RWPE2 (cell line): ENCODE data around the gene SPACA7.

ENCODE experiments used
- ATAC-seq: fragments of 200-7000 bp; cut with Tn5 transposase; 3 replicates; pipeline ENCODE4 v1.9.1; 2021; ENCODE audit warnings: low read depth
- DNase-seq: peaks from one replicate; pipeline ENCODE4 v3.0.0-alpha.2; 2020; ENCODE audit warnings: low spot score
- H3K27ac ChIP-seq: fragments of 450-650 bp; 2 replicates; pipeline ENCODE4 v1.5.1; 2017; ENCODE audit warnings: mild to moderate bottlenecking; ENCODE audit not compliant: poor library complexity, severe bottlenecking
- H3K27me3 ChIP-seq: fragments of 250-450 bp; sonication (Bioruptor Pico); 2 replicates; pipeline ENCODE4 v1.5.1; 2021; ENCODE audit warnings: mild to moderate bottlenecking, moderate library complexity; ENCODE audit not compliant: insufficient read depth, poor library complexity, severe bottlenecking
- H3K36me3 ChIP-seq: fragments of 250-450 bp; sonication (Bioruptor Pico); 2 replicates; pipeline ENCODE4 v1.5.1; 2020; ENCODE audit warnings: low read depth, mild to moderate bottlenecking, moderate library complexity
- H3K4me1 ChIP-seq: fragments of 250-450 bp; sonication (Bioruptor Pico); 2 replicates; pipeline ENCODE4 v1.5.1; 2021; ENCODE audit warnings: mild to moderate bottlenecking, moderate library complexity; ENCODE audit not compliant: insufficient read depth, poor library complexity, severe bottlenecking
- H3K4me3 ChIP-seq: fragments of 250-450 bp; sonication (Bioruptor Pico); 2 replicates; pipeline ENCODE4 v1.5.1; 2021; ENCODE audit warnings: mild to moderate bottlenecking, moderate library complexity; ENCODE audit not compliant: severe bottlenecking
- H3K9me3 ChIP-seq: fragments of 250-450 bp; sonication (Bioruptor Pico); 2 replicates; pipeline ENCODE4 v1.5.1; 2021; ENCODE audit warnings: mild to moderate bottlenecking, moderate library complexity; ENCODE audit not compliant: severe bottlenecking
- CTCF ChIP-seq: fragments of 450-650 bp; IDR thresholded peaks from one replicate; pipeline ENCODE4 v1.5.1; 2017; ENCODE audit warnings: mild to moderate bottlenecking, moderate library complexity; ENCODE audit not compliant: poor library complexity, severe bottlenecking

SPACA7 gene

GRCh38 chr13:112343591-112343990 is 32.6 kb upstream of the SPACA7 start:
- no peaks in the 10 kb centered on the region for H3K36me3 ChIP-seq
- TF ChIP-seq CTCF, result no peak
- peaks cover 50% of the 10 kb centered on the region for H3K27me3 ChIP-seq
- ATAC-seq (no peak), DNase-seq (no peak)
- H3K4me3 ChIP-seq, result no peak overlapping the region
- no peaks in the 10 kb centered on the region for H3K9me3 ChIP-seq
- no peaks in the 10 kb centered on the region for H3K4me1 ChIP-seq
- H3K27ac ChIP-seq, result no peak overlapping the region

GRCh38 chr13:112345826-112346172 is 30.4 kb upstream of the SPACA7 start:
- no peak for ATAC-seq
- DNase-seq, result no peak

GRCh38 chr13:112346173-112346898 is 29.8 kb upstream of the SPACA7 start:
- DNase-seq (no peak), ATAC-seq (0 out of 3 replicates have a peak, but pooled peaks have one; percentile 19)
- H3K27ac ChIP-seq, result no peak overlapping the region
- no peak overlapping the region for H3K4me3 ChIP-seq
- no peaks in the 10 kb centered on the region for H3K4me1 ChIP-seq
- H3K9me3 ChIP-seq, result no peaks in the 10 kb centered on the region
- H3K36me3 ChIP-seq, result no peaks in the 10 kb centered on the region
- no peak for TF ChIP-seq CTCF
- H3K27me3 ChIP-seq, result peaks cover 47% of the 10 kb centered on the region

More at GRCh38 chr13:112345826-112346172, 30.4 kb upstream of the SPACA7 start:
- no peaks in the 10 kb centered on the region for H3K36me3 ChIP-seq
- H3K4me1 ChIP-seq, result no peaks in the 10 kb centered on the region
- H3K4me3 ChIP-seq, result no peak overlapping the region
- no peaks in the 10 kb centered on the region for H3K9me3 ChIP-seq
- H3K27ac ChIP-seq, result no peak overlapping the region
- TF ChIP-seq CTCF, result no peak
- peaks cover 47% of the 10 kb centered on the region for H3K27me3 ChIP-seq

GRCh38 chr13:112346899-112347229 is 29.3 kb upstream of the SPACA7 start:
- H3K27me3 ChIP-seq, result peaks cover 47% of the 10 kb centered on the region
- H3K4me3 ChIP-seq, result no peak overlapping the region
- H3K36me3 ChIP-seq, result no peaks in the 10 kb centered on the region
- no peak for DNase-seq
- no peak for TF ChIP-seq CTCF
- H3K27ac ChIP-seq, result no peak overlapping the region
- no peaks in the 10 kb centered on the region for H3K9me3 ChIP-seq
- H3K4me1 ChIP-seq, result no peaks in the 10 kb centered on the region
- no peak for ATAC-seq

- Histone ChIP-seq H3K4me1 (no peaks in the 10 kb centered on the region), H3K36me3 (no peaks in the 10 kb centered on the region), H3K27me3 (peaks cover 37% of the 10 kb centered on the region), H3K27ac (no peak overlapping the region), H3K4me3 (no peak overlapping the region), H3K9me3 (no peaks in the 10 kb centered on the region)
- ATAC-seq, result no peak
- DNase-seq, result no peak
- TF ChIP-seq CTCF, result no peak
These were observed 28.2 kb upstream of the SPACA7 start for GRCh38 chr13:112347986-112348385.
